Measurements from ENCODE around the gene TMEM88. TPM values are rescaled to one million over a fixed set of nuclear protein-coding genes. Genes with fewer than 3 reads are reported as not detected.

Gene TMEM88, protein sequence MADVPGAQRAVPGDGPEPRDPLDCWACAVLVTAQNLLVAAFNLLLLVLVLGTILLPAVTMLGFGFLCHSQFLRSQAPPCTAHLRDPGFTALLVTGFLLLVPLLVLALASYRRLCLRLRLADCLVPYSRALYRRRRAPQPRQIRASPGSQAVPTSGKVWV
- total RNA-seq (2022; extraction: Qiagen RNA extraction; ENCODE audit: low read depth): 0.57 to 1.7 TPM (median 0.96 TPM) in 5 replicates

GRCh38 chr17:7854851-7855659, at the start of gene TMEM88:
TMEM88 (plus strand) TSS chr17:7855066; CDS start chr17:7855075, 9 bp downstream.

GRCh38 chr17:7833795-7834541, 20.9 kb upstream of the TMEM88 start, which contains the start of gene KDM6B:
KDM6B (plus strand) TSS chr17:7834217; CDS start chr17:7845555, 11,338 bp downstream.

GRCh38 chr17:7856811-7857712, 2.2 kb downstream of the TMEM88 start, which contains the start of gene NAA38:
NAA38 (minus strand) TSS chr17:7857559; CDS start chr17:7857463, 96 bp downstream.

DNA sequence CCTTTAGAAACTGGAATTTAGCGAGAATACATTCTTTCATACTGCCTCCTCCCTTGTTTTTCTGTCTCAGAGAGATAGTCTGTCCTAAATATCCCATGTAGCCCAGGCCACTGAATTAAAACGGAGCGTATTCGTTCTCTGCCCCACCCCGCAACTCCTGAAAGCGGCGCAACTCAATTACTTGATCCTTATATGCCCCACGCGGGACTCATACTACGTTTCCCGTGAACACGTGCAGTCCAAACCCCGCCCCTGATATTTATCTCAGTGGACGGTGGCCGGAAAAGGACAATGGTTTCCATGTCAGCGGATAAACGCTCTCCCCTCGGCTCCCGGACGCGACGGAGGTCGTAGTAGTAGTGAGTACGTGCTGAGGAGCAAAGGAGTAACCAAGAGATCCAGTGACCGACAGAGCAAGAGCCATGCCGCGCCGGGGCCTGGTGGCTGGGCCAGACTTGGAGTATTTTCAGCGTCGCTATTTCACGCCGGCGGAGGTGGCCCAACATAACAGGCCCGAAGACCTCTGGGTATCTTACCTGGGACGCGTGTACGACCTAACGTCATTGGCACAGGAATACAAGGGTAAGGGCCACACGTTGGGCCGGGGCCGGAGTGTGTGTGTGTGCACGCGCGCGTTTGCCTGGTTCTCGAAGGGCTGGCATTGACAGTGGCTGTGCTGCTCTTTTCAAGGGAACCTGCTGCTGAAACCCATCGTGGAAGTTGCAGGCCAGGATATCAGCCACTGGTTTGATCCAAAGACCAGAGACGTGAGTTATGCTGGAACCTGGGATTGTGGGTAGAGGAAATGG, 3.1 kb downstream of the TMEM88 start, which contains the start of gene CYB5D1:
TSS of gene CYB5D1 (plus strand) at position 291 of the 809 bp plus-strand sequence. CDS start at position 423, 132 bp downstream.

GRCh38 chr17:7888184-7888920, 33.5 kb downstream of the TMEM88 start, which contains the start of gene CHD3:
CHD3 (plus strand) TSS chr17:7888789; CDS start chr17:7889001, 212 bp downstream.

Other genes starting within 250 kb of the TMEM88 start
- gene FXR2, start 240.2 kb upstream of the TMEM88 start, total RNA-seq (2022; extraction: Qiagen RNA extraction; ENCODE audit: low read depth): 59.9 to 63.2 TPM (median 61.1 TPM) in 5 replicates
- gene SAT2, start 227.2 kb upstream of the TMEM88 start, total RNA-seq (2022; extraction: Qiagen RNA extraction; ENCODE audit: low read depth): 75.9 to 92.6 TPM (median 88.1 TPM) in 5 replicates
- 0.38 to 0.70 TPM (median 0.50 TPM) in 5 replicates for gene SHBG, start 224.9 kb upstream of the TMEM88 start, total RNA-seq (2022; extraction: Qiagen RNA extraction; ENCODE audit: low read depth)
- gene ATP1B2, start 204.1 kb upstream of the TMEM88 start, total RNA-seq (2022; extraction: Qiagen RNA extraction; ENCODE audit: low read depth): 0.13 to 0.27 TPM (median 0.24 TPM) in 5 replicates
- gene TP53, start 167.6 kb upstream of the TMEM88 start, total RNA-seq (2022; extraction: Qiagen RNA extraction; ENCODE audit: low read depth): 50.2 to 60.1 TPM (median 56.6 TPM) in 5 replicates
- gene WRAP53, start 166.6 kb upstream of the TMEM88 start, total RNA-seq (2022; extraction: Qiagen RNA extraction; ENCODE audit: low read depth): 33.2 to 47.3 TPM (median 45.3 TPM) in 5 replicates
- gene EFNB3, start 149.9 kb upstream of the TMEM88 start, total RNA-seq (2022; extraction: Qiagen RNA extraction; ENCODE audit: low read depth): 1.2 to 1.9 TPM (median 1.6 TPM) in 5 replicates
- gene DNAH2, start 137.3 kb upstream of the TMEM88 start, total RNA-seq (2022; extraction: Qiagen RNA extraction; ENCODE audit: low read depth): 0.01 to 0.09 TPM (median 0.02 TPM) in 5 replicates
- 17.7 to 24.0 TPM (median 19.0 TPM) in 5 replicates for gene KDM6B, start 20.8 kb upstream of the TMEM88 start, total RNA-seq (2022; extraction: Qiagen RNA extraction; ENCODE audit: low read depth)
- 191 to 232 TPM (median 215 TPM) in 5 replicates for gene NAA38, start 2.5 kb downstream of the TMEM88 start, total RNA-seq (2022; extraction: Qiagen RNA extraction; ENCODE audit: low read depth)
- 21.2 to 25.1 TPM (median 23.1 TPM) in 5 replicates for gene CYB5D1, start 2.9 kb downstream of the TMEM88 start, total RNA-seq (2022; extraction: Qiagen RNA extraction; ENCODE audit: low read depth)
- gene CHD3, start 33.7 kb downstream of the TMEM88 start, total RNA-seq (2022; extraction: Qiagen RNA extraction; ENCODE audit: low read depth): 66.5 to 79.7 TPM (median 70.3 TPM) in 5 replicates
- gene RNF227, start 61.2 kb downstream of the TMEM88 start, total RNA-seq (2022; extraction: Qiagen RNA extraction; ENCODE audit: low read depth): 1.4 to 2.0 TPM (median 1.6 TPM) in 5 replicates
- gene KCNAB3, start 74.8 kb downstream of the TMEM88 start, total RNA-seq (2022; extraction: Qiagen RNA extraction; ENCODE audit: low read depth): 1.8 to 3.3 TPM (median 2.4 TPM) in 5 replicates
- 271 to 324 TPM (median 289 TPM) in 5 replicates for gene TRAPPC1, start 76.9 kb downstream of the TMEM88 start, total RNA-seq (2022; extraction: Qiagen RNA extraction; ENCODE audit: low read depth)
- 37.7 to 45.9 TPM (median 41.4 TPM) in 5 replicates for gene CNTROB, start 77.1 kb downstream of the TMEM88 start, total RNA-seq (2022; extraction: Qiagen RNA extraction; ENCODE audit: low read depth)
- not detected in 5 replicates for gene GUCY2D, start 147.5 kb downstream of the TMEM88 start, total RNA-seq (2022; extraction: Qiagen RNA extraction; ENCODE audit: low read depth)
- not detected in 5 replicates for gene ALOX15B, start 184.0 kb downstream of the TMEM88 start, total RNA-seq (2022; extraction: Qiagen RNA extraction; ENCODE audit: low read depth)
- gene ALOX12B, start 232.7 kb downstream of the TMEM88 start, total RNA-seq (2022; extraction: Qiagen RNA extraction; ENCODE audit: low read depth): 0.75 to 2.1 TPM (median 1.2 TPM) in 5 replicates

Data from A549 treated with DMSO at 1 μM for 4 hours (cell line).